ENCODE data around the gene TTPAL. TPM values are rescaled to one million over a fixed set of nuclear protein-coding genes. Genes with fewer than 3 reads are reported as not detected.

Gene TTPAL
- polyA plus RNA-seq, 1 of the 3 experiments (the other 2 are of a cell fraction): 5.7 TPM

GRCh38 chr20:44436393-44436792 lies 39.3 kb upstream of the TTPAL start:
- H3K4me1 ChIP-seq (ENCODE audit: control insufficient read depth in 1 of 2, insufficient read depth in 2 of 2, low read depth in 1 of 2, low read length in 1 of 2): peaks cover 0 to 2% of the 10 kb centered on the region in 2 experiments; a peak in 1 of 4 replicates
- DNase-seq: no peak
- H3K27ac ChIP-seq (ENCODE audit: low read depth in 2 of 2, low read length in 1 of 2): no peak overlapping the region
- H4K20me1 ChIP-seq (ENCODE audit: insufficient read depth): no peaks in the 10 kb centered on the region
- 66% methylated on average over 12 of the region's 12 CpGs for WGBS (ENCODE audit: low lambda C conversion rate)
- CTCF ChIA-PET: interaction anchor here (1.0 to 1.7 kb wide), 2 partner anchors 17 to 52 kb away, joined by 3 to 5 read pairs; no protein-coding TSS in a partner anchor
- H3K9me3 ChIP-seq: no peaks in the 10 kb centered on the region
- TF ChIP-seq POLR2AphosphoS5 (IDR thresholded peaks at IDR 0.05; ENCODE audit: low read depth, low read length): no peak
- no peak for TF ChIP-seq MXI1 (IDR thresholded peaks at IDR 0.05; ENCODE audit: low read depth, low read length)
- no peak for TF ChIP-seq SIN3A (IDR thresholded peaks at IDR 0.05; ENCODE audit: borderline replicate concordance, low read depth, low read length)
- TF ChIP-seq JUND (IDR thresholded peaks at IDR 0.05): no peak
- TF ChIP-seq USF1 (IDR thresholded peaks at IDR 0.05; ENCODE audit: borderline replicate concordance, low read depth): no peak
- TF ChIP-seq RFX5 (IDR thresholded peaks at IDR 0.05; ENCODE audit: low read length): no peak
- no peak for TF ChIP-seq FOXM1 (IDR thresholded peaks at IDR 0.05; ENCODE audit: low read depth)
- TF ChIP-seq MEF2A (IDR thresholded peaks at IDR 0.05; ENCODE audit: borderline replicate concordance, low read depth): no peak
- no peak for TF ChIP-seq EZH2phosphoT487 (IDR thresholded peaks at IDR 0.05; ENCODE audit: borderline replicate concordance, low read depth)
- no peak overlapping the region for H2AFZ ChIP-seq (ENCODE audit: low read depth)
- H3K27me3 ChIP-seq (ENCODE audit: insufficient read depth): no peaks in the 10 kb centered on the region; the same call in 1 of the 2 replicates
- H3F3A ChIP-seq (replicated peaks; ENCODE audit: insufficient read depth): no peaks in the 10 kb centered on the region
- no peaks in the 10 kb centered on the region for H3K9me2 ChIP-seq
- POLR2A ChIA-PET: no interaction called here
- no peak overlapping the region for H3K4me3 ChIP-seq (ENCODE audit: low read depth in 2 of 2, low read length in 1 of 2)
- H3K79me2 ChIP-seq (ENCODE audit: insufficient read depth): no peaks in the 10 kb centered on the region
- no peak overlapping the region for H3K4me2 ChIP-seq
- H3K36me3 ChIP-seq (replicated peaks in 1 of 2; ENCODE audit: control insufficient read depth in 1 of 2, insufficient read depth in 2 of 2, low read length in 1 of 2): no peaks in the 10 kb centered on the region
- H3K9ac ChIP-seq: no peak overlapping the region

- Histone ChIP-seq H3K79me2 (ENCODE audit: insufficient read depth) (no peaks in the 10 kb centered on the region), H2AFZ (ENCODE audit: low read depth) (no peak overlapping the region), H3K9me3 (no peaks in the 10 kb centered on the region), H3K9ac (no peak overlapping the region), H3K9me2 (no peaks in the 10 kb centered on the region), H3K27me3 (ENCODE audit: insufficient read depth) (no peaks in the 10 kb centered on the region; the same call in 1 of the 2 replicates), H3K4me1 (ENCODE audit: control insufficient read depth in 1 of 2, insufficient read depth in 2 of 2, low read depth in 1 of 2, low read length in 1 of 2) (no peaks in the 10 kb centered on the region), H4K20me1 (ENCODE audit: insufficient read depth) (no peaks in the 10 kb centered on the region), H3K4me3 (ENCODE audit: low read depth in 2 of 2, low read length in 1 of 2) (no peak overlapping the region), H3K27ac (ENCODE audit: low read depth in 2 of 2, low read length in 1 of 2) (no peak overlapping the region), H3F3A (replicated peaks; ENCODE audit: insufficient read depth) (no peaks in the 10 kb centered on the region), H3K4me2 (no peak overlapping the region), H3K36me3 (replicated peaks in 1 of 2; ENCODE audit: control insufficient read depth in 1 of 2, insufficient read depth in 2 of 2, low read length in 1 of 2) (no peaks in the 10 kb centered on the region)
- WGBS (ENCODE audit: low lambda C conversion rate): 92% methylated on average over 5 of the region's 5 CpGs
- DNase-seq: no peak
- ChIA-PET CTCF (no interaction called here), POLR2A (no interaction called here)
- no peak for TF ChIP-seq MXI1 (IDR thresholded peaks at IDR 0.05; ENCODE audit: low read depth, low read length)
- no peak for TF ChIP-seq REST (IDR thresholded peaks at IDR 0.05; ENCODE audit: low read depth, low read length)
- TF ChIP-seq NFIC (IDR thresholded peaks at IDR 0.05; ENCODE audit: borderline replicate concordance): no peak
- no peak for TF ChIP-seq PBX3 (IDR thresholded peaks at IDR 0.05)
- TF ChIP-seq RXRA (IDR thresholded peaks at IDR 0.05; ENCODE audit: borderline replicate concordance, low read depth): no peak
- TF ChIP-seq RFX5 (IDR thresholded peaks at IDR 0.05; ENCODE audit: low read length): no peak
- TF ChIP-seq RAD21 (IDR thresholded peaks at IDR 0.05; ENCODE audit: low read length): no peak
- TF ChIP-seq TEAD4 (IDR thresholded peaks at IDR 0.05; ENCODE audit: borderline replicate concordance, insufficient read depth): no peak
- no peak for TF ChIP-seq CTCF (IDR thresholded peaks at IDR 0.05)
- TF ChIP-seq USF1 (IDR thresholded peaks at IDR 0.05; ENCODE audit: borderline replicate concordance, low read depth): no peak
- TF ChIP-seq TCF12 (IDR thresholded peaks at IDR 0.05): no peak
- TF ChIP-seq MAX (IDR thresholded peaks at IDR 0.05; ENCODE audit: low read depth): no peak
- no peak for TF ChIP-seq POLR2AphosphoS5 (IDR thresholded peaks at IDR 0.05; ENCODE audit: low read depth, low read length)
These were observed 38.2 kb upstream of the TTPAL start for GRCh38 chr20:44437497-44437896.
